PC-9 (cell line): ENCODE data around the gene RXFP1.

Experiments used
- EZH2 ChIP-seq: fragments of 200-600 bp; sonication (generic); IDR thresholded peaks from 2 replicates; pipeline ENCODE4 v1.8.0; 2017; ENCODE audit warnings: antibody characterized with exemption, low read depth
- TF ChIP-seq, protein P1 (sequence below): fragments of 200-600 bp; sonication (generic); conservative IDR thresholded peaks from 2 replicates; pipeline ENCODE4 v1.6.1; 2017; ENCODE audit warnings: mixed run types, antibody characterized with exemption, mild to moderate bottlenecking, moderate library complexity

GRCh38 chr4:158481811-158482210, 39.9 kb upstream of the RXFP1 start:
- TF ChIP-seq, protein P1, sequence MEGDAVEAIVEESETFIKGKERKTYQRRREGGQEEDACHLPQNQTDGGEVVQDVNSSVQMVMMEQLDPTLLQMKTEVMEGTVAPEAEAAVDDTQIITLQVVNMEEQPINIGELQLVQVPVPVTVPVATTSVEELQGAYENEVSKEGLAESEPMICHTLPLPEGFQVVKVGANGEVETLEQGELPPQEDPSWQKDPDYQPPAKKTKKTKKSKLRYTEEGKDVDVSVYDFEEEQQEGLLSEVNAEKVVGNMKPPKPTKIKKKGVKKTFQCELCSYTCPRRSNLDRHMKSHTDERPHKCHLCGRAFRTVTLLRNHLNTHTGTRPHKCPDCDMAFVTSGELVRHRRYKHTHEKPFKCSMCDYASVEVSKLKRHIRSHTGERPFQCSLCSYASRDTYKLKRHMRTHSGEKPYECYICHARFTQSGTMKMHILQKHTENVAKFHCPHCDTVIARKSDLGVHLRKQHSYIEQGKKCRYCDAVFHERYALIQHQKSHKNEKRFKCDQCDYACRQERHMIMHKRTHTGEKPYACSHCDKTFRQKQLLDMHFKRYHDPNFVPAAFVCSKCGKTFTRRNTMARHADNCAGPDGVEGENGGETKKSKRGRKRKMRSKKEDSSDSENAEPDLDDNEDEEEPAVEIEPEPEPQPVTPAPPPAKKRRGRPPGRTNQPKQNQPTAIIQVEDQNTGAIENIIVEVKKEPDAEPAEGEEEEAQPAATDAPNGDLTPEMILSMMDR: no peak
- no peak for TF ChIP-seq EZH2
